K562 (cell line): Measurements from ENCODE around the gene HKDC1. TPM values are rescaled to one million over a fixed set of nuclear protein-coding genes. Genes with fewer than 3 reads are reported as not detected.
A peak's percentile ranks its signal among the peaks of the same experiment; 100 is the strongest.

Source experiments
- ADNP ChIP-seq: fragments of 200-800 bp; sonication (Bioruptor generic); IDR thresholded peaks from 2 replicates; pipeline ENCODE4 v1.6.1; 2016; ENCODE audit warnings: missing genetic modification characterization, missing compliant biosample characterization
- AFF4 ChIP-seq: sonication (generic); formaldehyde crosslinking; IDR thresholded peaks from 2 replicates; pipeline ENCODE4 v1.8.0; 2023; ENCODE audit warnings: mild to moderate bottlenecking, missing genetic modification reagents
- ATF1 ChIP-seq, 2 experiments: fragments of 450-650 bp in 1 of 2; IDR thresholded peaks; 2 replicates each; pipeline ENCODE4 v1.6.1; 2016; ENCODE audit warnings: missing compliant biosample characterization in 1 of 2, missing genetic modification characterization in 1 of 2
- CEBPG ChIP-seq, 3 experiments: fragments of 200-800 bp in 1 of 3; sonication (Bioruptor generic) in 1 of 3; sonication (generic) in 1 of 3; formaldehyde crosslinking in 1 of 3; IDR thresholded peaks in 2 of 3; conservative IDR thresholded peaks in 1 of 3; 2 replicates each; pipeline versions ENCODE4 v1.6.1 to v1.8.0; 2016 to 2022; ENCODE audit warnings: missing compliant biosample characterization in 2 of 3, missing genetic modification characterization in 2 of 3, mild to moderate bottlenecking in 1 of 3, missing genetic modification reagents in 1 of 3
- L3MBTL2 ChIP-seq: fragments of 450-650 bp; IDR thresholded peaks from 2 replicates; pipeline ENCODE4 v1.6.1; 2016; ENCODE audit warnings: mild to moderate bottlenecking, moderate library complexity
- MCM3 ChIP-seq: fragments of 450-650 bp; IDR thresholded peaks from 2 replicates; pipeline ENCODE4 v1.6.1; 2016
- NR2C2 ChIP-seq, 2 experiments: fragments of 200-800 bp in 1 of 2; sonication (Bioruptor generic) in 1 of 2; sonication (generic) in 1 of 2; formaldehyde crosslinking in 1 of 2; IDR thresholded peaks; 2 replicates each; pipeline versions ENCODE4 v1.6.1 to v1.8.0; 2016 to 2022; ENCODE audit warnings: mild to moderate bottlenecking in 1 of 2, missing compliant biosample characterization in 1 of 2, missing genetic modification characterization in 1 of 2, missing genetic modification reagents in 1 of 2
- SMARCA4 ChIP-seq: fragments of 450-650 bp; IDR thresholded peaks from 2 replicates; pipeline ENCODE4 v1.6.1; 2016
- TGIF2 ChIP-seq: sonication (generic); formaldehyde crosslinking; IDR thresholded peaks from 2 replicates; pipeline ENCODE4 v1.8.1; 2022; ENCODE audit warnings: mild to moderate bottlenecking, missing genetic modification reagents, moderate library complexity
- ZC3H4 ChIP-seq: sonication (generic); formaldehyde crosslinking; IDR thresholded peaks from 2 replicates; pipeline ENCODE4 v1.9.0; 2021; ENCODE audit warnings: missing genetic modification reagents, borderline replicate concordance
- ZFX ChIP-seq: sonication (generic); formaldehyde crosslinking; IDR thresholded peaks from 2 replicates; pipeline ENCODE4 v1.8.0; 2022; ENCODE audit warnings: mild to moderate bottlenecking, missing genetic modification reagents, moderate library complexity
- ZNF174 ChIP-seq: fragments of 250-450 bp; sonication (Bioruptor Pico); IDR thresholded peaks from 2 replicates; pipeline ENCODE4 v1.4.0; 2020; ENCODE audit warnings: mild to moderate bottlenecking
- ZNF518B ChIP-seq: fragments of 250-450 bp; sonication (Bioruptor Pico); IDR thresholded peaks from 2 replicates; pipeline ENCODE4 v1.5.0; 2021; ENCODE audit warnings: mild to moderate bottlenecking, moderate library complexity
- ZNF668 ChIP-seq: fragments of 250-450 bp; sonication (Bioruptor Pico); IDR thresholded peaks from 2 replicates; pipeline ENCODE4 v1.8.0; 2022; ENCODE audit warnings: mild to moderate bottlenecking, inconsistent platforms
- ZNF695 ChIP-seq: fragments of 450-650 bp; formaldehyde crosslinking; IDR thresholded peaks from 2 replicates; pipeline ENCODE4 v1.4.0; 2020; ENCODE audit warnings: mild to moderate bottlenecking, moderate library complexity
- ZNF766 ChIP-seq: fragments of 200-800 bp; sonication (Bioruptor generic); conservative IDR thresholded peaks from 2 replicates; pipeline ENCODE4 v1.6.1; 2016; ENCODE audit warnings: missing genetic modification characterization, missing compliant biosample characterization
- ZZZ3 ChIP-seq: fragments of 450-650 bp; IDR thresholded peaks from 2 replicates; pipeline ENCODE4 v1.6.1; 2016; ENCODE audit warnings: antibody characterized with exemption, mild to moderate bottlenecking, moderate library complexity
- polyA plus RNA-seq, 8 experiments: library from polyadenylated mRNA; depleted of rRNA in 4 of 8; stranded (reverse) in 5 of 8; unstranded in 3 of 8; fragments of >200 nt; fragmentation: Nextera tagmentation in 2 of 8; fragmentation: Illumina TruSeq in 1 of 8; extraction: Ambion mirVana in 2 of 8; extraction: Trizol in 1 of 8; gene quantifications; 2 replicates each; pipeline versions ENCODE4 v1.2.1 to v1.2.3, GENCODE V29; 2011 to 2014; ENCODE audit warnings: inconsistent platforms in 1 of 8, missing spikeins in 1 of 8
- total RNA-seq, 7 experiments: library from RNA; depleted of rRNA in 6 of 7; stranded (reverse); fragments of >200 nt in 6 of 7; fragmentation: Illumina TruSeq in 2 of 7; extraction: Trizol in 2 of 7; gene quantifications; 2 replicates each; pipeline versions ENCODE4 v1.2.1 to v1.2.3, GENCODE V29; 2011 to 2021; ENCODE audit warnings: low replicate concordance in 1 of 7
- TF ChIP-seq, protein P1 (sequence below): fragments of 450-650 bp; conservative IDR thresholded peaks from 2 replicates; pipeline ENCODE4 v1.6.1; 2016; ENCODE audit warnings: missing genetic modification characterization, low read depth, mild to moderate bottlenecking, control low read depth, missing compliant biosample characterization

HKDC1 gene
- total and polyA plus RNA-seq, 9 of the 15 experiments (the other 6 are each of a cell fraction or from before 2014, with no cell fraction given): 0.04 to 0.22 (median 0.11) TPM; not detected in 5

GRCh38 chr10:69215405-69216171 is 4.5 kb upstream of the HKDC1 start (continued):
- TF ChIP-seq AFF4 (CRISPR knock-in tag) (0 out of 2 replicates have a peak, but pooled peaks have one; percentile 45), ATF1 (CRISPR knock-in tag; IDR thresholded peaks at IDR 0.05) (no peak), ATF1 (tag; IDR thresholded peaks at IDR 0.05) (no peak), ZNF766 (CRISPR knock-in tag) (0 out of 2 replicates have a peak, but pooled peaks have one; percentile 74), SMARCA4 (peak; percentile 53; the same call in 1 of the 2 replicates), ZNF668 (CRISPR knock-in tag) (no peak), ZZZ3 (no peak), ADNP (tag) (peak; percentile 50; the same call in 1 of the 2 replicates), MCM3 (no peak), ZNF695 (no peak), ZNF518B (0 out of 2 replicates have a peak, but pooled peaks have one; percentile 14), ZC3H4 (no peak), CEBPG (CRISPR knock-in tag; IDR thresholded peaks at IDR 0.05) (no peak), CEBPG (tag; conservative IDR thresholded peaks at IDR 0.05 in 1 of 2, IDR thresholded peaks at IDR 0.05 in 1 of 2) (no peak), ZFX (CRISPR knock-in tag) (no peak), ZNF174 (CRISPR knock-in tag) (no peak), TGIF2 (CRISPR knock-in tag) (no peak), NR2C2 (CRISPR knock-in tag; IDR thresholded peaks at IDR 0.05) (no peak), NR2C2 (tag; IDR thresholded peaks at IDR 0.05) (peak; percentile 66; the same call in 1 of the 2 replicates), L3MBTL2 (0 out of 2 replicates have a peak, but pooled peaks have one; percentile 19)
- TF ChIP-seq, protein P1, sequence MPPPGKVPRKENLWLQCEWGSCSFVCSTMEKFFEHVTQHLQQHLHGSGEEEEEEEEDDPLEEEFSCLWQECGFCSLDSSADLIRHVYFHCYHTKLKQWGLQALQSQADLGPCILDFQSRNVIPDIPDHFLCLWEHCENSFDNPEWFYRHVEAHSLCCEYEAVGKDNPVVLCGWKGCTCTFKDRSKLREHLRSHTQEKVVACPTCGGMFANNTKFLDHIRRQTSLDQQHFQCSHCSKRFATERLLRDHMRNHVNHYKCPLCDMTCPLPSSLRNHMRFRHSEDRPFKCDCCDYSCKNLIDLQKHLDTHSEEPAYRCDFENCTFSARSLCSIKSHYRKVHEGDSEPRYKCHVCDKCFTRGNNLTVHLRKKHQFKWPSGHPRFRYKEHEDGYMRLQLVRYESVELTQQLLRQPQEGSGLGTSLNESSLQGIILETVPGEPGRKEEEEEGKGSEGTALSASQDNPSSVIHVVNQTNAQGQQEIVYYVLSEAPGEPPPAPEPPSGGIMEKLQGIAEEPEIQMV (tag): no peak
